ENCODE results near the gene IFIT2.

DNA sequence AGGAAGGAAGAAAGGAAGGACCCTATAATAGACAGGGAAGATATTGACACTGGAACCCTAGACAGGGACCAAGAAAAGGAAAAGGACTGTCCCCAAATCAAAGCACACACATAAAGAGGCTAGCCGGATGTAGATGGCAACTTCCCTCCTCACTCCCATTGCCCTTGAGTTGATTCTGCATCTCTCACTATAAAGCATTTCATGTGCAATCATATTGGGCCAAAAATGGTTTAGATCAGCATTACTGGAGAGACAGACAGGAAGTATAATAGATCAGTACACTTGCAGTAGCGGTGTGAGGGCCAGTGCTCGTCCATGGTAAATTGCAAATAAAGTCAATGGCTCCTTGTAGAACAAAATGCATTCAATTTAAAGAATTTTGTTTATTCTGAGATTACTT, 34.4 kb downstream of the IFIT2 start:
- TF ChIP-seq, protein P1, sequence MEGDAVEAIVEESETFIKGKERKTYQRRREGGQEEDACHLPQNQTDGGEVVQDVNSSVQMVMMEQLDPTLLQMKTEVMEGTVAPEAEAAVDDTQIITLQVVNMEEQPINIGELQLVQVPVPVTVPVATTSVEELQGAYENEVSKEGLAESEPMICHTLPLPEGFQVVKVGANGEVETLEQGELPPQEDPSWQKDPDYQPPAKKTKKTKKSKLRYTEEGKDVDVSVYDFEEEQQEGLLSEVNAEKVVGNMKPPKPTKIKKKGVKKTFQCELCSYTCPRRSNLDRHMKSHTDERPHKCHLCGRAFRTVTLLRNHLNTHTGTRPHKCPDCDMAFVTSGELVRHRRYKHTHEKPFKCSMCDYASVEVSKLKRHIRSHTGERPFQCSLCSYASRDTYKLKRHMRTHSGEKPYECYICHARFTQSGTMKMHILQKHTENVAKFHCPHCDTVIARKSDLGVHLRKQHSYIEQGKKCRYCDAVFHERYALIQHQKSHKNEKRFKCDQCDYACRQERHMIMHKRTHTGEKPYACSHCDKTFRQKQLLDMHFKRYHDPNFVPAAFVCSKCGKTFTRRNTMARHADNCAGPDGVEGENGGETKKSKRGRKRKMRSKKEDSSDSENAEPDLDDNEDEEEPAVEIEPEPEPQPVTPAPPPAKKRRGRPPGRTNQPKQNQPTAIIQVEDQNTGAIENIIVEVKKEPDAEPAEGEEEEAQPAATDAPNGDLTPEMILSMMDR (conservative IDR thresholded peaks at IDR 0.05), result no peak
- TF ChIP-seq ZFX (IDR thresholded peaks at IDR 0.05), result no peak

Data from C4-2B (cell line).